BJ (cell line): ENCODE data around the gene CYP4F3. TPM values are rescaled to one million over a fixed set of nuclear protein-coding genes. Genes with fewer than 3 reads are reported as not detected.

ENCODE experiments used
- CTCF ChIA-PET: fragments of 350-600 bp; formaldehyde crosslinking; extraction: SDS; loops from one replicate; lab custom pipeline; 2021; ENCODE audit warnings: antibody characterized with exemption, inconsistent platforms; lab: Yijun Ruan, JAX
- POLR2A ChIA-PET: fragments of 300-600 bp; sonication (Branson Sonifier 250); formaldehyde crosslinking; extraction: SDS; loops from one replicate; lab custom pipeline; 2021; ENCODE audit warnings: antibody characterized with exemption; lab: Charles Lee
- DNase-seq: peaks from one replicate; pipeline ENCODE4 v3.0.0-alpha.2; 2011; ENCODE audit warnings: low read depth
- H3K27me3 ChIP-seq: 2 replicates; pipeline ENCODE4 v1.6.0; 2011; ENCODE audit warnings: low read length; ENCODE audit not compliant: control insufficient read depth, insufficient read depth
- H3K36me3 ChIP-seq: 2 replicates; pipeline ENCODE4 v1.5.1; 2011; ENCODE audit warnings: low read length; ENCODE audit not compliant: control insufficient read depth, insufficient read depth
- H3K4me3 ChIP-seq: 2 replicates; pipeline ENCODE4 v1.5.1; 2011; ENCODE audit warnings: low read depth, mild to moderate bottlenecking, control low read depth, low read length
- CTCF ChIP-seq: IDR thresholded peaks from 2 replicates; pipeline ENCODE4 v1.5.1; 2011; ENCODE audit warnings: low read depth, mild to moderate bottlenecking, control low read depth, inconsistent platforms, low read length, moderate library complexity; ENCODE audit not compliant: insufficient read depth
- polyA plus RNA-seq: library from polyadenylated mRNA; depleted of rRNA; stranded (reverse); fragments of >200 nt; gene quantifications from 2 replicates; pipeline ENCODE4 v1.2.3, GENCODE V29; 2011

The CYP4F3 gene
- polyA plus RNA-seq, 1 experiment = not detected

GRCh38 chr19:15663247-15663646 lies 22.6 kb downstream of the CYP4F3 start:
- CTCF ChIA-PET = no interaction called here
- no peak for DNase-seq
- H3K4me3 ChIP-seq = no peak overlapping the region
- no peaks in the 10 kb centered on the region for H3K27me3 ChIP-seq
- POLR2A ChIA-PET = no interaction called here
- H3K36me3 ChIP-seq = no peaks in the 10 kb centered on the region
- TF ChIP-seq CTCF = no peak

GRCh38 chr19:15666186-15666585 lies 25.5 kb downstream of the CYP4F3 start:
- Histone ChIP-seq H3K4me3 (no peak overlapping the region), H3K36me3 (no peaks in the 10 kb centered on the region), H3K27me3 (no peaks in the 10 kb centered on the region)
- no peak for TF ChIP-seq CTCF
- DNase-seq = no peak
- ChIA-PET CTCF (no interaction called here), POLR2A (no interaction called here)

DNA sequence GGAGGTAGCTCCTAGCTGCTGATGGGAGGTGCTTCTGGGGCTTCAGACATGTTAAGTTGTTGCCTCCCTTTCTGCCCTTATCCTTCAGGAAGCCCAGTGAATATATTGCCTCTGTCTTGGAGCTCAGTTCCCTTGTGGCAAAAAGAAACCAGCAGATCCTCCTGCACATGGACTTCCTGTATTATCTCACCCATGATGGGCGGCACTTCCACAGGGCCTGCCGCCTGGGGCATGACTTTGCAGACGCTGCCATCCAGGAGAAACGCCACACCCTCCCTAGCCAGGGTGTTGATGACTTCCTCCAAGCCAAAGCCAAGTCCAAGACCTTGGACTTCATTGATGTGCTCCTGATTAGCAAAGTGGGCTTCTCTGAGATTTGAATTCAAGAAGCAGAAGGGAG lies 26.2 kb downstream of the CYP4F3 start:
- no peak for TF ChIP-seq CTCF
- no peaks in the 10 kb centered on the region for H3K36me3 ChIP-seq
- ChIA-PET CTCF (no interaction called here), POLR2A (no interaction called here)
- no peak for DNase-seq
- H3K27me3 ChIP-seq = no peaks in the 10 kb centered on the region
- H3K4me3 ChIP-seq = no peak overlapping the region

- H3K4me3 ChIP-seq = no peak overlapping the region
- TF ChIP-seq CTCF = no peak
- no peaks in the 10 kb centered on the region for H3K36me3 ChIP-seq
- ChIA-PET CTCF (no interaction called here), POLR2A (no interaction called here)
- no peak for DNase-seq
- no peaks in the 10 kb centered on the region for H3K27me3 ChIP-seq
These were observed 28.7 kb downstream of the CYP4F3 start for GRCh38 chr19:15669440-15669839.

GRCh38 chr19:15669891-15670290 lies 29.2 kb downstream of the CYP4F3 start:
- Histone ChIP-seq H3K4me3 (no peak overlapping the region), H3K36me3 (no peaks in the 10 kb centered on the region), H3K27me3 (no peaks in the 10 kb centered on the region)
- TF ChIP-seq CTCF = no peak
- ChIA-PET CTCF (no interaction called here), POLR2A (no interaction called here)
- no peak for DNase-seq
